Sigmoid colon (tissue), 7 donors: ENCODE data around the gene ASB7. TPM values are rescaled to one million over a fixed set of nuclear protein-coding genes. Genes with fewer than 3 reads are reported as not detected.

Experiments used
- DNase-seq: peaks from one replicate; pipeline ENCODE4 v3.0.0-alpha.2; 2019
- H3K27ac ChIP-seq, 4 donors: fragments of 200-600 bp; sonication (generic); one replicate each; pipeline ENCODE4 v1.5.1; 2016 to 2019; ENCODE audit warnings: mild to moderate bottlenecking in 1 of 4
- H3K27me3 ChIP-seq, 3 donors: fragments of 200-600 bp; sonication (generic); one replicate each; pipeline ENCODE4 v1.5.1; 2019; ENCODE audit warnings: mild to moderate bottlenecking in 1 of 3
- H3K36me3 ChIP-seq, 4 donors: fragments of 200-600 bp; sonication (generic); one replicate each; pipeline ENCODE4 v1.5.1; 2016 to 2019
- H3K4me1 ChIP-seq, 4 donors: fragments of 200-600 bp; sonication (generic); one replicate each; pipeline ENCODE4 v1.5.1; 2017 to 2019
- H3K4me3 ChIP-seq, 4 donors: fragments of 200-600 bp; sonication (generic); one replicate each; pipeline ENCODE4 v1.5.1; 2017 to 2019; ENCODE audit warnings: mild to moderate bottlenecking in 2 of 4, moderate library complexity in 1 of 4
- H3K9me3 ChIP-seq, 4 donors: fragments of 200-600 bp in 3 of 4; sonication (generic) in 3 of 4; one replicate each; pipeline versions ENCODE4 v1.5.1 to v1.6.1; 2013 to 2019
- EP300 ChIP-seq, 4 donors: sonication (generic); formaldehyde crosslinking; IDR thresholded peaks; one replicate each; pipeline ENCODE4 v1.6.1; 2017; ENCODE audit warnings: antibody characterized with exemption in 4 of 4
- POLR2A ChIP-seq, 2 donors: fragments of 450-650 bp; IDR thresholded peaks; one replicate each; pipeline ENCODE4 v1.6.1; 2016; ENCODE audit warnings: antibody characterized with exemption in 2 of 2, mild to moderate bottlenecking in 2 of 2, moderate library complexity in 2 of 2
- POLR2AphosphoS5 ChIP-seq, 4 donors: sonication (generic); formaldehyde crosslinking; IDR thresholded peaks; one replicate each; pipeline ENCODE4 v1.6.1; 2017; ENCODE audit warnings: antibody characterized with exemption in 4 of 4
- WGBS, 2 donors: extraction: QIAGEN DNeasy Blood & Tissue Kit; methylation state at CpG; one replicate each; pipeline ENCODE4 v1.1.7; 2013; 5-methylcytosine and 5-hydroxymethylcytosine counted together
- intact Hi-C: fragments of 100-400 bp; cut with DNase I; formaldehyde crosslinking; loops from one replicate; pipeline ENCODE4 v1.15.1; 2023
- polyA plus RNA-seq, 3 donors: library from polyadenylated mRNA; stranded (reverse); fragments of 200-250 nt; gene quantifications; one replicate each; pipeline ENCODE4 v1.2.3, GENCODE V29; 2013
- total RNA-seq, 4 donors: library from RNA; depleted of rRNA; stranded (reverse); fragments of >200 nt; gene quantifications; one replicate each; pipeline ENCODE4 v1.1.0, GENCODE V29; 2016
- TF ChIP-seq, protein P1 (sequence below), 4 experiments: fragments of 450-650 bp in 3 of 4; fragments of 200-600 bp in 1 of 4; IDR thresholded peaks; one replicate each; pipeline ENCODE4 v1.5.1; 2016 to 2019; ENCODE audit warnings: antibody characterized with exemption in 4 of 4, mild to moderate bottlenecking in 3 of 4, moderate library complexity in 2 of 4
- donor health status: healthy with polysubstance abuse.
- donor health status: Bipolar disorder and iron deficiency.
- donor health status: healthy.

Gene ASB7, protein sequence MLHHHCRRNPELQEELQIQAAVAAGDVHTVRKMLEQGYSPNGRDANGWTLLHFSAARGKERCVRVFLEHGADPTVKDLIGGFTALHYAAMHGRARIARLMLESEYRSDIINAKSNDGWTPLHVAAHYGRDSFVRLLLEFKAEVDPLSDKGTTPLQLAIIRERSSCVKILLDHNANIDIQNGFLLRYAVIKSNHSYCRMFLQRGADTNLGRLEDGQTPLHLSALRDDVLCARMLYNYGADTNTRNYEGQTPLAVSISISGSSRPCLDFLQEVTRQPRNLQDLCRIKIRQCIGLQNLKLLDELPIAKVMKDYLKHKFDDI
- total RNA-seq = 10 to 100 TPM in 3 of 4 donors, 1 to 10 TPM in 1; 7.2 to 13.8 (median 12.0) TPM
- polyA plus RNA-seq = 10 to 100 TPM in 1 of 3 donors, 1 to 10 TPM in 2; 7.2 to 15.7 (median 9.6) TPM

DNA sequence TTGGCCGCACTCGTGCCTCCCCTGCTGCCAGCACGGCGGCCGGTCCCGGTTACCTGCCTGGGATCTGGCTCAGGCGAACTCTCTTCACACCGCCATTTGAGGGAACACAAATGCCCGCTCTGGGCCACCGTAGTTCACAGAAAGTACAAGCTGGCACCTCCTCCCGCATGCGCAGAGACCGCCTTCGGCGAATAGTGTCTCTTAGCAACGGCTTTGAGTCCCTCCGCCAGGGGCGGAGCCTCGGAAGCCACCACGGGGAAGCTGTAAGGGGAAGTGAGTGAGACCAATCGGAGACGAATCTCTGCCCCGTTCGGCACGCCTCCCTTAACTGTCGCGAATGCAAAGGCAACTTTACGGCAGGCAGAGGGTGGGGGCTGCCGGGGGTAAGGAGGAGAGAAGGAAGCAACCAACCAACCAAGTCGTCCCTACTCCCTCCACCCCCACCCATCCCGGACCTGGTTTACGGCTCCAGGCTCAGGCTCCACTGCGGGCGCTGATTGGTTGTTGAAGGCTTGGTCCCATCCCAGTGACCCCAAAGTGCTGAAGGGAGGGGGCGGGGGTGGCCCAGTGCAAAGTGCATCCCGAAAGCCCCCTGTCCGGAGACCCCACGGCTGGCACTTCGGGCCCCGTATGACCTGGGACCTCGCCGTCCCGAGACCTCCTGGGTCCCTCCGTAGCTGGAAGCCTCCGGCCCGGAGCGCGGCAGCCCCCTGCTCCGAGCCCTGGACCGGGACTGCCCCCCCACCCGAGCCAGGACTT lies at the start of gene ASB7, which contains the start of gene LINS1:
Gene ASB7, plus strand, starts transcription at position 526 of the 759 bp plus-strand sequence. CDS start 9,628 bp downstream, outside the sequence.
Gene LINS1, minus strand, starts transcription at position 121 of the 759 bp plus-strand sequence. CDS start 21,342 bp downstream, outside the sequence.
- intact Hi-C loops = loop anchor here (10.0 kb wide), 2 partner anchors 257 to 677 kb away; partner anchors contain the start of gene ADAMTS17
- WGBS, 2 donors = 0 to 1% methylated on average over 51 of the region's 51 CpGs
- H3K4me1 ChIP-seq = peaks cover 0 to 40% (median 33%) of the 10 kb centered on the region in 4 donors

DNA sequence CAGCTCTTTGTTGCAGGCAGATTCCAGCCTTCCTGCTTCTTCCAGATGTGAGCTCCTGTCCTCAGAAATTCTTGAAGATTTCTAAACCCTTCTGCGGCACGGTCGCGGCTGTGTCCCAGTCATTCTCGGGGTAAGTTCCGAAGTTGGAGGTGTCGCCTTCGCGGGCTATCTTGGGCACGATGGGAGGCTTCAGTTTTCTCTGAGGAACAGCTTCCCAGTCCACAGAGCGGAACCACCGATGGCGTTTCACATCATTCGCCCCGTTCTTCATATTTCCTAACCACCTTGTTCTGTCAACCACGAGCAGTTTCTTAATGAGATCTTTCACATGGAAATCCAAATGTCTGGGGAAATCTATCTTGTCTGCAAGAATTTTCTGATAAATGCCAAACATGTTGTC lies 48.9 kb upstream of the ASB7 start:
- TF ChIP-seq EP300 (IDR thresholded peaks at IDR 0.05) (no peak), POLR2A (IDR thresholded peaks at IDR 0.05) (no peak), POLR2AphosphoS5 (IDR thresholded peaks at IDR 0.05) (no peak)
- TF ChIP-seq, protein P1, sequence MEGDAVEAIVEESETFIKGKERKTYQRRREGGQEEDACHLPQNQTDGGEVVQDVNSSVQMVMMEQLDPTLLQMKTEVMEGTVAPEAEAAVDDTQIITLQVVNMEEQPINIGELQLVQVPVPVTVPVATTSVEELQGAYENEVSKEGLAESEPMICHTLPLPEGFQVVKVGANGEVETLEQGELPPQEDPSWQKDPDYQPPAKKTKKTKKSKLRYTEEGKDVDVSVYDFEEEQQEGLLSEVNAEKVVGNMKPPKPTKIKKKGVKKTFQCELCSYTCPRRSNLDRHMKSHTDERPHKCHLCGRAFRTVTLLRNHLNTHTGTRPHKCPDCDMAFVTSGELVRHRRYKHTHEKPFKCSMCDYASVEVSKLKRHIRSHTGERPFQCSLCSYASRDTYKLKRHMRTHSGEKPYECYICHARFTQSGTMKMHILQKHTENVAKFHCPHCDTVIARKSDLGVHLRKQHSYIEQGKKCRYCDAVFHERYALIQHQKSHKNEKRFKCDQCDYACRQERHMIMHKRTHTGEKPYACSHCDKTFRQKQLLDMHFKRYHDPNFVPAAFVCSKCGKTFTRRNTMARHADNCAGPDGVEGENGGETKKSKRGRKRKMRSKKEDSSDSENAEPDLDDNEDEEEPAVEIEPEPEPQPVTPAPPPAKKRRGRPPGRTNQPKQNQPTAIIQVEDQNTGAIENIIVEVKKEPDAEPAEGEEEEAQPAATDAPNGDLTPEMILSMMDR (IDR thresholded peaks at IDR 0.05) = no peak
- no peak for DNase-seq
- no peaks in the 10 kb centered on the region for H3K27me3 ChIP-seq
- 94% methylated on average over 16 of the region's 16 CpGs for WGBS, 2 donors
- no peaks in the 10 kb centered on the region for H3K4me1 ChIP-seq
- no peaks in the 10 kb centered on the region for H3K9me3 ChIP-seq
- no peaks in the 10 kb centered on the region for H3K36me3 ChIP-seq
- no peak overlapping the region for H3K4me3 ChIP-seq
- intact Hi-C loops = no loop called here
- no peak overlapping the region for H3K27ac ChIP-seq

More for the DNA sequence above, at the start of gene ASB7, which contains the start of gene LINS1:
- Histone ChIP-seq H3K27me3 (no peaks in the 10 kb centered on the region), H3K36me3 (peaks cover 0 to 9% (median 0%) of the 10 kb centered on the region in 4 donors), H3K9me3 (no peaks in the 10 kb centered on the region), H3K4me3 (peak within 1 kb of the TSS; percentile 78 to 95 (median 89)), H3K27ac (peak within 1 kb of the TSS; percentile 86 to 92 (median 88))
- TF ChIP-seq EP300 (IDR thresholded peaks at IDR 0.05) (peak in 1 of 4 donors; percentile 17), POLR2A (IDR thresholded peaks at IDR 0.05) (peak in 1 of 2 donors; percentile 10), POLR2AphosphoS5 (IDR thresholded peaks at IDR 0.05) (peak; percentile 72 to 86 (median 82))
- TF ChIP-seq, protein P1 (IDR thresholded peaks at IDR 0.05) = no peak
- peak; percentile 100 for DNase-seq

DNA sequence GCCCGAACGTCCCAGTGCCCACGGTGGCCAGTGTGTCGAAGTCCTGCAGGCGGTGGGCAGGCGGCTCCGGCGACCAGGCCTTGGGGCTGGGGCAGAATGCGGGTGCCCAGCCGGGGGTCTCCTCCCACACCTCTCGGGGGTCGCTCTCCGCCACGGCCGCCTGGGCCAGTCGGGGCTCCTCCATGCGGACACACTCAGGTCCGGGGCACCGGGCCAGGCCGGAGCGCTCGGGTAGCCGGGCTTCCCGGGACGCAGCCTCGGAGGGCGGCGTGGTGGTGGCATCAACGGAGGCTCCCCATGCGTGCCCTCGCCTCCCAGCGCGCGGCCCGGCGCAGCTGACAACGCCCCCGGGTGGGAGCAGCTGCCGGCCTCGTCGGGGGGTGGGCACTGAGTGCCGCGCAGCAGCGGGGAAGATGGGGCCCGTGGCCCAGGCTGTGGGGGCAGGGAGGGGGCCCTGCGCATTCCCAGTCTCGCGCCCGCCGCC lies 43.6 kb upstream of the ASB7 start:
- Histone ChIP-seq H3K4me1 (no peaks in the 10 kb centered on the region), H3K4me3 (no peak overlapping the region), H3K27me3 (no peaks in the 10 kb centered on the region), H3K9me3 (no peaks in the 10 kb centered on the region), H3K36me3 (no peaks in the 10 kb centered on the region), H3K27ac (no peak overlapping the region)
- TF ChIP-seq, protein P1 (IDR thresholded peaks at IDR 0.05) = no peak
- TF ChIP-seq POLR2A (IDR thresholded peaks at IDR 0.05) (no peak), EP300 (IDR thresholded peaks at IDR 0.05) (no peak), POLR2AphosphoS5 (IDR thresholded peaks at IDR 0.05) (no peak)
- no peak for DNase-seq
- WGBS, 2 donors = 94 to 97% methylated on average over 50 of the region's 50 CpGs
- intact Hi-C loops = no loop called here

DNA sequence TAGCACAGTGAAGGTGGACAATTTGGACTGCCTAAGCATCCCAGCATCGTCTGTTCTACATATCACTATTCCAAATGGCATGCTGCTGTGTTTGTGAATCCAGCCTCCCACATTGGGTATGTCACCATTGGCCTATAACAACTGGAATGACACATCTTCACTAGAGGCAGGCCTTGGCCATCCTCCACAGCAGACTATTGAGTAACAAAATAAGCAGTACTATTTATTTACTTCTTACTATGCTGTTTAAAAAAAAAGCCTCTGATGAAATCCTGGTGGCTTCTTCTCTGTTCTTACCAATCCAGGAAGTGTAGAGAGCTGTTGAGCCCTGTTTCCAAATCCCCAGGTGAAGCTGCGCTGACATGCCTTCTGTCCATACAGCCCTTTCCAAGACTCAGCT lies 43.1 kb upstream of the ASB7 start:
- Histone ChIP-seq H3K36me3 (no peaks in the 10 kb centered on the region), H3K27me3 (no peaks in the 10 kb centered on the region), H3K27ac (no peak overlapping the region), H3K9me3 (no peaks in the 10 kb centered on the region), H3K4me1 (no peaks in the 10 kb centered on the region), H3K4me3 (no peak overlapping the region)
- WGBS, 2 donors = 86 to 90% methylated on average over 2 of the region's 2 CpGs
- TF ChIP-seq, protein P1 (IDR thresholded peaks at IDR 0.05) = no peak
- TF ChIP-seq EP300 (IDR thresholded peaks at IDR 0.05) = no peak
- TF ChIP-seq POLR2A (IDR thresholded peaks at IDR 0.05) = no peak
- TF ChIP-seq POLR2AphosphoS5 (IDR thresholded peaks at IDR 0.05) = no peak
- intact Hi-C loops = no loop called here
- peak; percentile 74 for DNase-seq
